Measurements from ENCODE around the gene POLE. TPM values are rescaled to one million over a fixed set of nuclear protein-coding genes. Genes with fewer than 3 reads are reported as not detected.

The POLE gene
- total and polyA plus RNA-seq, 8 donors: 29.2 to 60.5 (median 56.0) TPM

DNA sequence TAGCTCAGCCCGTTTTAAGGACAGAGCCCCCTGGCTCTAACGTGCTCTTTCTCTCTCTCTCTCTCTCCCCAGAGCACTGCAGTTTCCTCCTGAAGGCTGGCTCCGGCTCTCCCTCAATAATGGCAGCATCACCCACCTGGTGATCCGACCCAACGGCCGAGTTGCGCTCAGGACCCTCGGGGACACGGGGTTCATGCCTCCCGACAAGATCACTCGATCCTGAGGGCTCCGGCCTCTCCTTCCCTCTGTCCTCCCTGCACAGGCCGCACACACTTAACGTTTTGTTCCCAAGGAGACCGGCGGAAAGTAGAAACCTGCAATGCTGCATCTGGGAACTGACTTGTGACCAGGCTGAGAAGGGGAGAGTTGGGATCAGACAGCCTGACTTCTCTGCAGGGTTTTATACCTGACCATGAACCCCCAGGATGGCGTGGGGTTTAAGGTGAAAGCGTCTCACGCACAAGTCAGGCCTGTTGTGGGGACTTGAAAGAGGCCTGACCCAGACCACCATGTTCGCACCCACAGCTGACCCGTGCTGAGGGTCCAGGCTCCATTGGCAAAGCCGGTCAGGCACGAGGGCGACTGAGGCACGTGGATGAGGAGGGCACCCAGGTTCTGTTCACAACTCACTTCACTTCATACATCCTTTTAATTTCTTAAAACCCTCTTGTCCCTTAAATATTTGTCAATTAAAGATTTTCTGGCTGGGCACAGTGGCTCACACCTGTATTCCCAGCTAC lies 33.6 kb upstream of the POLE start:
- no peak for ATAC-seq
- peaks cover 0 to 97% of the 10 kb centered on the region in 2 donors for H3K36me3 ChIP-seq
- H3K4me1 ChIP-seq: no peaks in the 10 kb centered on the region
- H3K9me3 ChIP-seq: no peaks in the 10 kb centered on the region
- intact Hi-C loops (cut with DNase I): no loop called here
- no peak overlapping the region for H3K27ac ChIP-seq
- no peaks in the 10 kb centered on the region for H3K27me3 ChIP-seq
- TF ChIP-seq, protein P1, sequence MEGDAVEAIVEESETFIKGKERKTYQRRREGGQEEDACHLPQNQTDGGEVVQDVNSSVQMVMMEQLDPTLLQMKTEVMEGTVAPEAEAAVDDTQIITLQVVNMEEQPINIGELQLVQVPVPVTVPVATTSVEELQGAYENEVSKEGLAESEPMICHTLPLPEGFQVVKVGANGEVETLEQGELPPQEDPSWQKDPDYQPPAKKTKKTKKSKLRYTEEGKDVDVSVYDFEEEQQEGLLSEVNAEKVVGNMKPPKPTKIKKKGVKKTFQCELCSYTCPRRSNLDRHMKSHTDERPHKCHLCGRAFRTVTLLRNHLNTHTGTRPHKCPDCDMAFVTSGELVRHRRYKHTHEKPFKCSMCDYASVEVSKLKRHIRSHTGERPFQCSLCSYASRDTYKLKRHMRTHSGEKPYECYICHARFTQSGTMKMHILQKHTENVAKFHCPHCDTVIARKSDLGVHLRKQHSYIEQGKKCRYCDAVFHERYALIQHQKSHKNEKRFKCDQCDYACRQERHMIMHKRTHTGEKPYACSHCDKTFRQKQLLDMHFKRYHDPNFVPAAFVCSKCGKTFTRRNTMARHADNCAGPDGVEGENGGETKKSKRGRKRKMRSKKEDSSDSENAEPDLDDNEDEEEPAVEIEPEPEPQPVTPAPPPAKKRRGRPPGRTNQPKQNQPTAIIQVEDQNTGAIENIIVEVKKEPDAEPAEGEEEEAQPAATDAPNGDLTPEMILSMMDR (IDR thresholded peaks at IDR 0.05): no peak
- peak in 1 of 4 donors; percentile 47 for DNase-seq
- H3K4me3 ChIP-seq: no peak overlapping the region

DNA sequence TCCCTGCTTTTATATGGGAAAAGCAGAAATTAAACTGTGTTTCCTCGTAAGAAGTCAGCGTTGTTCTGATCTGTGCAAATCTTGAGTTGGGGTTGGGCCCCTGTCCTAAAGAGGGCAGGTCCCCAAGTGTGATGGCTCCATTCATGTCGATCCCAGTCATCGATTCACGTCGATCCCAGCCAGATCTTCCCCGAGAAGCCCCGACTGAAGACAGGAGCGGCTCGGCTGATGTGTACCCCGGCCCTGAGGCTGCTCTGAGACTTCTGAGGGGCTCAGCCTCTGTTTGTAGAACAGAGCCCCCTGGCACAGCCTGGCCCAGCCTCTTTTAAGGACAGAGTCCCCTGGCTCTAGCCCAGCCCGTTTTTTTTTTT lies 32.8 kb upstream of the POLE start:
- Histone ChIP-seq H3K9me3 (no peaks in the 10 kb centered on the region), H3K4me3 (no peak overlapping the region), H3K36me3 (peaks cover 0 to 97% of the 10 kb centered on the region in 2 donors), H3K27me3 (no peaks in the 10 kb centered on the region), H3K4me1 (no peaks in the 10 kb centered on the region), H3K27ac (no peak overlapping the region)
- no peak for ATAC-seq
- intact Hi-C loops (cut with DNase I): no loop called here
- TF ChIP-seq, protein P1 (IDR thresholded peaks at IDR 0.05): no peak
- DNase-seq: peak in 1 of 4 donors; percentile 41

DNA sequence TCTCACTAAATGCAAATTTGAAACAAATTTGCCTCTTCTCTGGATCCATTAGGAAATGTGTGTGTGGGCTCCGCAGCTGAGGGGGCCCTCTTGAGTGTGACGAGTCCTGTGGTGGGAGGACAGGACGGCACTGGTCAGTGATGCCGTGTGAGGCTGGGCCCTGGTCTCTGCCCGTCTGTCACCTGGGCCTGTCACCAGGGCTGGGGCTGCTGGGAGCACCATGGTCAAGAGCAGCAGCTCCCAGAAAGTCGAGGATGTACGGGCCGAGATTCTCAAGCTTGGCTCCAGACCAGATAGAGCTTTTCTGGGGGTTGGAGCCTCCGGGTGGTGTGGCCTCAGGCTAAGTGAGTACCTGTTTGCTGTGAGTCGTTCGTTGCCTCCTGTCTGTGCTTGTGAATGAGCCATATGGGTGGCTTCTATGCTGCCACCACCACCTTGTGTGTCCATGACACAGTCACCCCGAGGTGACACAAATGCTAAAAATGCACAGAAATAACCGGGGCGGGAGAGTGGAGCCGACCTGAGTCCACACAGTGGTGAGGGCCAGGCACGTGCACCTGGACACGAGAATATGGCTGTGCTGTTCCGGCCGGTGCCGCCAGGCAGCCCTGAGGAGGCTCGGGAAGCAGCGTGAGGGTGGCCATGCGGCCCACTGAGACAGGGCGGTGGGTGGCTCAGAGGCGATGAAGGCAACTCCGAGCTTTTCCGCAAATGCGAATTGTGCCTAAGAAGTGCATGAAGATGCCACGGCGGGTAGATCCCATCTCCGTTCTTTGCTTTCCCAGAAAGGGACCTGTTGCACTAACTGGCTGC lies 32.2 kb upstream of the POLE start:
- intact Hi-C loops (cut with DNase I): no loop called here
- DNase-seq (peak in 1 of 4 donors; percentile 72), ATAC-seq (no peak)
- Histone ChIP-seq H3K27me3 (no peaks in the 10 kb centered on the region), H3K4me1 (no peaks in the 10 kb centered on the region), H3K4me3 (no peak overlapping the region), H3K36me3 (peaks cover 0 to 95% of the 10 kb centered on the region in 2 donors), H3K27ac (no peak overlapping the region), H3K9me3 (no peaks in the 10 kb centered on the region)
- TF ChIP-seq, protein P1 (IDR thresholded peaks at IDR 0.05): no peak

DNA sequence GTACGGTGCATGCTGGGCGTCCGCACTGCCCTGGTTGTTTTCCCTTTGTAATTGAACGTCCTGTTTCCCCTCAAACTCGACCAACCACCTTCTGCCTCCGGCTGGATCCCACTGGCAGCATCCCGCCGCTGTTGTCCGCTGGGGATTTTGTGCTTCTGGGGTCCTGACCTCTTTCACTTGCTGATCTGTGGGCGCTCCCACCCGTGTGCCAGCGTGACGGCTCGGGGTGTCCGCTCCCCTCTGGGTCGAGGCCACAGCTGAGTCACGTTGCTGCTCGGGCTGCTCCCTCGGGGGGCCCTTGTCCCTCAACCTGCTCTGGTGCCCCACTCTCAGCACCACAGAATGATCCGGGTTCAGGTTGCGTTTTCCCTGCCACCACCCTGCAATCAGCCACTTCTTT lies 31.5 kb upstream of the POLE start:
- H3K4me1 ChIP-seq: no peaks in the 10 kb centered on the region
- DNase-seq (peak in 1 of 4 donors; percentile 62), ATAC-seq (no peak)
- H3K36me3 ChIP-seq: peaks cover 0 to 88% of the 10 kb centered on the region in 2 donors
- no peaks in the 10 kb centered on the region for H3K27me3 ChIP-seq
- no peaks in the 10 kb centered on the region for H3K9me3 ChIP-seq
- TF ChIP-seq, protein P1 (IDR thresholded peaks at IDR 0.05): no peak
- no peak overlapping the region for H3K27ac ChIP-seq
- intact Hi-C loops (cut with DNase I): no loop called here
- H3K4me3 ChIP-seq: no peak overlapping the region
